Measurements from ENCODE around the gene SLAIN2.
"Not testable (repeated sequence)": the region's sequence is repeated elsewhere in the genome, so short reads cannot be mapped to it uniquely, and the experiment has no call there.

Gene SLAIN2

GRCh38 chr4:48428926-48429325 lies 87.6 kb downstream of the SLAIN2 start:
- TF ChIP-seq CTCF (IDR thresholded peaks at IDR 0.05; ENCODE audit: insufficient read depth, low read depth, low read length, missing control alignments) = no peak
- H3K4me3 ChIP-seq (ENCODE audit: low read length) = no peak overlapping the region
- no peak for DNase-seq (ENCODE audit: low read depth)

GRCh38 chr4:48429709-48430474 lies 88.6 kb downstream of the SLAIN2 start:
- DNase-seq (ENCODE audit: low read depth) = no peak
- no peak overlapping the region for H3K4me3 ChIP-seq (ENCODE audit: low read length)
- TF ChIP-seq CTCF (IDR thresholded peaks at IDR 0.05; ENCODE audit: insufficient read depth, low read depth, low read length, missing control alignments) = no peak

GRCh38 chr4:48431401-48431800 lies 90.1 kb downstream of the SLAIN2 start:
- no peak overlapping the region for H3K4me3 ChIP-seq (ENCODE audit: low read length)
- no peak for DNase-seq (ENCODE audit: low read depth)
- no peak for TF ChIP-seq CTCF (IDR thresholded peaks at IDR 0.05; ENCODE audit: insufficient read depth, low read depth, low read length, missing control alignments)

- peak; percentile 34 for DNase-seq (ENCODE audit: low read depth)
- H3K4me3 ChIP-seq (ENCODE audit: low read length) = no peak overlapping the region
- no peak for TF ChIP-seq CTCF (IDR thresholded peaks at IDR 0.05; ENCODE audit: insufficient read depth, low read depth, low read length, missing control alignments)
These were observed 90.7 kb downstream of the SLAIN2 start for GRCh38 chr4:48432017-48432416.

GRCh38 chr4:48436318-48436717 lies 95.0 kb downstream of the SLAIN2 start:
- H3K4me3 ChIP-seq (ENCODE audit: low read length) = no peak overlapping the region
- no peak for TF ChIP-seq CTCF (IDR thresholded peaks at IDR 0.05; ENCODE audit: insufficient read depth, low read depth, low read length, missing control alignments)
- no peak for DNase-seq (ENCODE audit: low read depth)

- DNase-seq (ENCODE audit: low read depth) = no peak
- H3K4me3 ChIP-seq (ENCODE audit: low read length) = no peak overlapping the region
- no peak for TF ChIP-seq CTCF (IDR thresholded peaks at IDR 0.05; ENCODE audit: insufficient read depth, low read depth, low read length, missing control alignments)
These were observed 98.7 kb downstream of the SLAIN2 start for GRCh38 chr4:48439988-48440387.

- DNase-seq (ENCODE audit: low read depth); H3K4me3 ChIP-seq (ENCODE audit: low read length): not testable (repeated sequence)
These were observed 99.6 kb downstream of the SLAIN2 start for GRCh38 chr4:48440914-48441313.

Data from epithelial cell of esophagus (primary cell).